ENCODE results near the gene CIDEA. TPM values are rescaled to one million over a fixed set of nuclear protein-coding genes. Genes with fewer than 3 reads are reported as not detected.

The CIDEA gene
- total RNA-seq, 1 experiment from 2014 or later = not detected

- no peak for DNase-seq (ENCODE audit: low read depth)
Observed at GRCh38 chr18:12274793-12275192, 20.6 kb downstream of the CIDEA start.

- DNase-seq (ENCODE audit: low read depth) = no peak
Observed at GRCh38 chr18:12276736-12277554, 22.8 kb downstream of the CIDEA start.

GRCh38 chr18:12278215-12278671 is 24.1 kb downstream of the CIDEA start:
- peak; percentile 36 for DNase-seq (ENCODE audit: low read depth)

- peak; percentile 92 for DNase-seq (ENCODE audit: low read depth)
Observed at GRCh38 chr18:12278741-12279682, 24.9 kb downstream of the CIDEA start.

- DNase-seq (ENCODE audit: low read depth) = no peak
Observed at GRCh38 chr18:12279781-12280531, 25.8 kb downstream of the CIDEA start.

GRCh38 chr18:12281861-12282260 is 27.7 kb downstream of the CIDEA start:
- no peak for DNase-seq (ENCODE audit: low read depth)

GRCh38 chr18:12282442-12283039 is 28.4 kb downstream of the CIDEA start:
- peak; percentile 75 for DNase-seq (ENCODE audit: low read depth)

GRCh38 chr18:12283256-12283655 is 29.1 kb downstream of the CIDEA start:
- DNase-seq (ENCODE audit: low read depth) = peak; percentile 57

- DNase-seq (ENCODE audit: low read depth) = no peak
Observed at GRCh38 chr18:12283666-12284065, 29.5 kb downstream of the CIDEA start.

GRCh38 chr18:12287131-12287681 is 33.0 kb downstream of the CIDEA start:
- no peak for DNase-seq (ENCODE audit: low read depth)

GRCh38 chr18:12287684-12288402 is 33.7 kb downstream of the CIDEA start:
- DNase-seq (ENCODE audit: low read depth) = peak; percentile 75

- DNase-seq (ENCODE audit: low read depth) = no peak
Observed at GRCh38 chr18:12288403-12288755, 34.2 kb downstream of the CIDEA start.

- no peak for DNase-seq (ENCODE audit: low read depth)
Observed at GRCh38 chr18:12290086-12290485, 35.9 kb downstream of the CIDEA start.

GRCh38 chr18:12291161-12291560 is 37.0 kb downstream of the CIDEA start:
- DNase-seq (ENCODE audit: low read depth) = no peak

- DNase-seq (ENCODE audit: low read depth) = no peak
Observed at GRCh38 chr18:12291690-12292089, 37.5 kb downstream of the CIDEA start.

GRCh38 chr18:12293831-12294230 is 39.7 kb downstream of the CIDEA start:
- DNase-seq (ENCODE audit: low read depth) = no peak

GRCh38 chr18:12295389-12296086 is 41.4 kb downstream of the CIDEA start:
- no peak for DNase-seq (ENCODE audit: low read depth)

- DNase-seq (ENCODE audit: low read depth) = peak; percentile 41
Observed at GRCh38 chr18:12296087-12296403, 41.9 kb downstream of the CIDEA start.

- no peak for DNase-seq (ENCODE audit: low read depth)
Observed at GRCh38 chr18:12296457-12296856, 42.3 kb downstream of the CIDEA start.

- DNase-seq (ENCODE audit: low read depth) = no peak
Observed at GRCh38 chr18:12299862-12300261, 45.7 kb downstream of the CIDEA start.
